HUES6 (cell line): ENCODE data around the gene LRRTM4.

Experiments
- H3K27ac ChIP-seq: 2 replicates; pipeline ENCODE4 v1.7.0; 2013; ENCODE audit warnings: low read depth, mild to moderate bottlenecking, low read length, inconsistent platforms
- H3K27me3 ChIP-seq: 2 replicates; pipeline ENCODE4 v1.6.1; 2013; ENCODE audit warnings: low read length; ENCODE audit not compliant: control insufficient read depth, insufficient read depth
- H3K36me3 ChIP-seq: 2 replicates; pipeline ENCODE4 v1.6.1; 2013; ENCODE audit warnings: low read length; ENCODE audit not compliant: control insufficient read depth, insufficient read depth
- H3K4me1 ChIP-seq: 2 replicates; pipeline ENCODE4 v1.6.1; 2013; ENCODE audit warnings: low read length; ENCODE audit not compliant: control insufficient read depth, insufficient read depth
- H3K4me3 ChIP-seq: 2 replicates; pipeline ENCODE4 v1.5.1; 2013; ENCODE audit warnings: low read depth, low read length
- H3K9ac ChIP-seq: one replicate; pipeline ENCODE4 v1.6.1; 2013; ENCODE audit warnings: mild to moderate bottlenecking, low read length
- H3K9me3 ChIP-seq: 2 replicates; pipeline ENCODE4 v1.6.1; 2013; ENCODE audit warnings: low read depth, low read length; ENCODE audit not compliant: control insufficient read depth, insufficient read depth

Gene LRRTM4

GRCh38 chr2:77470096-77470495 lies 52.1 kb downstream of the LRRTM4 start:
- Histone ChIP-seq H3K4me3 (no peak overlapping the region), H3K36me3 (no peaks in the 10 kb centered on the region), H3K4me1 (no peaks in the 10 kb centered on the region), H3K9ac (no peak overlapping the region), H3K27me3 (no peaks in the 10 kb centered on the region), H3K27ac (no peak overlapping the region), H3K9me3 (no peaks in the 10 kb centered on the region)

- Histone ChIP-seq H3K4me1 (no peaks in the 10 kb centered on the region), H3K9ac (no peak overlapping the region), H3K27ac (no peak overlapping the region), H3K9me3 (no peaks in the 10 kb centered on the region), H3K27me3 (no peaks in the 10 kb centered on the region), H3K36me3 (no peaks in the 10 kb centered on the region), H3K4me3 (no peak overlapping the region)
Measured at GRCh38 chr2:77469106-77469505, 53.1 kb downstream of the LRRTM4 start.

- Histone ChIP-seq H3K27me3 (no peaks in the 10 kb centered on the region), H3K4me1 (peaks cover 8% of the 10 kb centered on the region), H3K9me3 (no peaks in the 10 kb centered on the region), H3K27ac (no peak overlapping the region; the same call in 1 of the 2 replicates), H3K9ac (no peak overlapping the region), H3K36me3 (no peaks in the 10 kb centered on the region), H3K4me3 (no peak overlapping the region)
Measured at GRCh38 chr2:77459840-77460239, 62.3 kb downstream of the LRRTM4 start.

GRCh38 chr2:77458216-77458615 lies 64.0 kb downstream of the LRRTM4 start:
- Histone ChIP-seq H3K4me1 (peaks cover 8% of the 10 kb centered on the region), H3K36me3 (no peaks in the 10 kb centered on the region), H3K4me3 (no peak overlapping the region), H3K9ac (no peak overlapping the region), H3K27ac (no peak overlapping the region), H3K27me3 (no peaks in the 10 kb centered on the region), H3K9me3 (no peaks in the 10 kb centered on the region)

GRCh38 chr2:77457665-77458064 lies 64.5 kb downstream of the LRRTM4 start:
- peaks cover 8% of the 10 kb centered on the region for H3K4me1 ChIP-seq
- no peak overlapping the region for H3K4me3 ChIP-seq
- no peaks in the 10 kb centered on the region for H3K36me3 ChIP-seq
- no peaks in the 10 kb centered on the region for H3K27me3 ChIP-seq
- H3K9me3 ChIP-seq: no peaks in the 10 kb centered on the region
- H3K27ac ChIP-seq: no peak overlapping the region
- no peak overlapping the region for H3K9ac ChIP-seq

- Histone ChIP-seq H3K27ac (no peak overlapping the region), H3K27me3 (no peaks in the 10 kb centered on the region), H3K4me1 (peaks cover 2% of the 10 kb centered on the region; the same call in 1 of the 2 replicates), H3K4me3 (no peak overlapping the region), H3K36me3 (no peaks in the 10 kb centered on the region), H3K9me3 (no peaks in the 10 kb centered on the region; the same call in 1 of the 2 replicates), H3K9ac (no peak overlapping the region)
Measured at GRCh38 chr2:77443076-77443475, 79.1 kb downstream of the LRRTM4 start.

- H3K27ac ChIP-seq: no peak overlapping the region
- H3K4me1 ChIP-seq: no peaks in the 10 kb centered on the region
- no peaks in the 10 kb centered on the region; the same call in 1 of the 2 replicates for H3K9me3 ChIP-seq
- no peak overlapping the region for H3K4me3 ChIP-seq
- no peaks in the 10 kb centered on the region for H3K36me3 ChIP-seq
- no peak overlapping the region for H3K9ac ChIP-seq
- H3K27me3 ChIP-seq: no peaks in the 10 kb centered on the region
Measured at GRCh38 chr2:77434880-77435279, 87.3 kb downstream of the LRRTM4 start.

GRCh38 chr2:77428946-77429345 lies 93.2 kb downstream of the LRRTM4 start:
- H3K27ac ChIP-seq: no peak overlapping the region
- H3K27me3 ChIP-seq: no peaks in the 10 kb centered on the region
- H3K9ac ChIP-seq: no peak overlapping the region
- no peaks in the 10 kb centered on the region for H3K4me1 ChIP-seq
- no peak overlapping the region for H3K4me3 ChIP-seq
- H3K9me3 ChIP-seq: no peaks in the 10 kb centered on the region
- H3K36me3 ChIP-seq: no peaks in the 10 kb centered on the region

GRCh38 chr2:77421971-77422370 lies 100.2 kb downstream of the LRRTM4 start:
- no peak overlapping the region for H3K27ac ChIP-seq
- H3K4me1 ChIP-seq: no peaks in the 10 kb centered on the region
- no peaks in the 10 kb centered on the region for H3K36me3 ChIP-seq
- no peaks in the 10 kb centered on the region for H3K27me3 ChIP-seq
- no peak overlapping the region for H3K9ac ChIP-seq
- no peak overlapping the region for H3K4me3 ChIP-seq
- no peaks in the 10 kb centered on the region for H3K9me3 ChIP-seq

GRCh38 chr2:77418537-77418936 lies 103.6 kb downstream of the LRRTM4 start:
- no peaks in the 10 kb centered on the region for H3K36me3 ChIP-seq
- no peak overlapping the region for H3K4me3 ChIP-seq
- no peaks in the 10 kb centered on the region for H3K27me3 ChIP-seq
- no peak overlapping the region for H3K27ac ChIP-seq
- no peaks in the 10 kb centered on the region for H3K9me3 ChIP-seq
- H3K4me1 ChIP-seq: no peaks in the 10 kb centered on the region
- no peak overlapping the region for H3K9ac ChIP-seq

- no peaks in the 10 kb centered on the region for H3K36me3 ChIP-seq
- H3K9me3 ChIP-seq: no peaks in the 10 kb centered on the region
- no peak overlapping the region for H3K9ac ChIP-seq
- H3K4me3 ChIP-seq: no peak overlapping the region
- H3K27me3 ChIP-seq: no peaks in the 10 kb centered on the region
- no peaks in the 10 kb centered on the region for H3K4me1 ChIP-seq
- no peak overlapping the region for H3K27ac ChIP-seq
Measured at GRCh38 chr2:77404189-77404588, 118.0 kb downstream of the LRRTM4 start.
